GM20431 (cell line): Measurements from ENCODE around the gene FLNB.

Source experiments
- in situ Hi-C: fragments of 300-500 bp; cut with MseI, MboI; formaldehyde crosslinking; loops from one replicate; pipeline ENCODE4 v1.15.0; 2020; ENCODE audit warnings: low sequenced_read_pairs; ENCODE audit not compliant: unreplicated experiment

The FLNB gene

DNA sequence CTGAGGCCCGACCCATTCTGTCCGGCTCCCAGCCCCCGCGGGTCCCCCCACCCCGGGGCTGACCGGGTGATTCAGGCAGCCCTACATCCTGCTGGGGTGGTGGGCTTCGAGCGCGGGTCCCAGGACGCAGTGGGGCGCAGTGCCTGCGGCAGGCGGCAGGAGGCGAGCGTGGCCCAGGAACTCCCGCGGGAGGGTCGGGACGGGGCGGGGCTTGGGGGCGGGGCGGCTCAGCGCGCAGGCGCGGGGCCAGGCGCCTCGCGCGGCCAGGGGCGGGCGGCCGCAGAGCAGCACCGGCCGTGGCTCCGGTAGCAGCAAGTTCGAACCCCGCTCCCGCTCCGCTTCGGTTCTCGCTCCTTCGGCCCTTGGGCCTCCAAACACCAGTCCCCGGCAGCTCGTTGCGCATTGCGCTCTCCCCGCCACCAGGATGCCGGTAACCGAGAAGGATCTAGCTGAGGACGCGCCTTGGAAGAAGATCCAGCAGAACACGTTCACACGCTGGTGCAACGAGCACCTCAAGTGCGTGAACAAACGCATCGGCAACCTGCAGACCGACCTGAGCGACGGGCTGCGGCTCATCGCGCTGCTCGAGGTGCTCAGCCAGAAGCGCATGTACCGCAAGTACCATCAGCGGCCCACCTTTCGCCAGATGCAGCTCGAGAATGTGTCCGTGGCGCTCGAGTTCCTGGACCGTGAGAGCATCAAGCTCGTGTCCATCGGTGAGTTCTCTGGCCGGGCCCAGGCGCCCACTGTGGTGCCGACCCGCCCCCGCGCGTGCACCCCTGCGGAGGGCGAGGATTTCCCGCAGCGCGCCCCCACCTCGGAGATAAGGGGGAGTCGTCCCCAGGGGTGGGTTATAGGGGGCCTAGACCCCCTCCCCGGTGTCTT lies at the start of gene FLNB:
FLNB (plus strand) TSS at position 282 of the 885 bp plus-strand sequence; CDS start at position 425, 143 bp downstream.
- in situ Hi-C loops, result no loop called here

- in situ Hi-C loops, result no loop called here
Measured at GRCh38 chr3:57958642-57959422, 49.4 kb upstream of the FLNB start.

DNA sequence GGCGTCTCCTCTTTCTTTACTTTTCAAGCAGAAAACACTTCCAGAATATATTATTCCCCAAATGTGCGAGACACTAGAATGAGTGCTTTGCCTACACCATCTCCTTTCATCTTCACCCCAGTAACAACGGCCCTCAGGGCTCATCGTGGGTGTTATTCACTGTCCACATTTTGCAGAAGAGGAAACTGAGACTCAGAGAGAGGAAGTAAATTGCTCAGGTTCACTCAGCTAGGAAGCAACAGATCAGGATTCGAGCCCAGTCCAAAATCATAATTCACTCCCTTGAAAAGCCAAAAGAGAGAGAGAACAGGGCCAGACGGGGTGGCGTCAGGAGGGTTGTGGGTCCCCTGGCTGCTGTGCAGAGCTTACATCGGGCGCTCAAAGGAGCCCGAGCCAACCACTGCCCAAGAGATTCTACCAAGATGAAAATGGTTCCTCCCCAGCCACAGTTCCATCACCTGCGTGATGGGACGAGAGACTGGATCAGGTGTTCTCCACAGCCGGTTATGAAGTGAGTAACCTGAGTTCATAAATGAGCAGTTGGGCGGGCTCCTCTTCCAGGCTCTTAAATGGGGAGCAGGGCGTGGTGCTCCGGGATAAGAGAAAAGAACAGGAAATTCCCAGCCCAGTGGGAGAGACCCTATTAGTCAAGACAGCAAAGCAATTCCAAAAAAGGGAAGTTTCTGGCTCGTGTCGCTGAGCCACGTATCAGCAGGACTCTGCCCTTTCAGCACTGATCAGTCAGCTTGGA lies 48.6 kb upstream of the FLNB start:
- in situ Hi-C loops, result no loop called here

- in situ Hi-C loops, result no loop called here
Measured at GRCh38 chr3:57960174-57960505, 48.1 kb upstream of the FLNB start.

DNA sequence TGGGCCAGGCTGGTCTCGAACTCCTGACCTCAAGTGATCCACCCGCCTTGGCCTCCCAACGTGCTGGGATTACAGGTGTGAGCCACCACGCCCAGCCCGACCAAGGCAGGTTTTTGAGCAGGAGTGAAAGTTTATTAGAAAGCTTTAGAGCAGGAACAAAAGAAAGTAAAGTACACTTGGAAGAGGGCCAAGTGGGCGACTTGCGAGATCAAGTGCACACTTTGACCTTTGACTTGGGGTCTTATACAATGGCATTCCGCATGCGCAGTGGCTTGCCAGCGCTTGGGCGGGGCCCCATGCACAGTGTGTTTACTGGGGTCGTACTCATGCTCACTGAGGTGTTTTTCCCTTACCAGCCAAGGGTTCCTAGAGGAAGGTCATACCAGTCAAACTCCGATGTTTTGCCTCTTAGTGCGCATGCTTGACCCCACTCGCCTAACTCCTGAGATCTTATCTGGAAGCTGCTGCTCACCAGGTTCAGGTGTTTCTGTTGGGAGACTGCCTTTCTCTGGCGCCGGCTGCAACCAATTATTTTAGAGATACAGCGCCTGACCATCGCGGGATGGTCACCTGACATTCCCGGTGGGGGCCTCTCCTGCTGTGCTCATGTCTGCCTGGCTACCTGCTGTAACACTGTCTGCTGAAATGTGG lies 46.9 kb upstream of the FLNB start:
- in situ Hi-C loops, result no loop called here

DNA sequence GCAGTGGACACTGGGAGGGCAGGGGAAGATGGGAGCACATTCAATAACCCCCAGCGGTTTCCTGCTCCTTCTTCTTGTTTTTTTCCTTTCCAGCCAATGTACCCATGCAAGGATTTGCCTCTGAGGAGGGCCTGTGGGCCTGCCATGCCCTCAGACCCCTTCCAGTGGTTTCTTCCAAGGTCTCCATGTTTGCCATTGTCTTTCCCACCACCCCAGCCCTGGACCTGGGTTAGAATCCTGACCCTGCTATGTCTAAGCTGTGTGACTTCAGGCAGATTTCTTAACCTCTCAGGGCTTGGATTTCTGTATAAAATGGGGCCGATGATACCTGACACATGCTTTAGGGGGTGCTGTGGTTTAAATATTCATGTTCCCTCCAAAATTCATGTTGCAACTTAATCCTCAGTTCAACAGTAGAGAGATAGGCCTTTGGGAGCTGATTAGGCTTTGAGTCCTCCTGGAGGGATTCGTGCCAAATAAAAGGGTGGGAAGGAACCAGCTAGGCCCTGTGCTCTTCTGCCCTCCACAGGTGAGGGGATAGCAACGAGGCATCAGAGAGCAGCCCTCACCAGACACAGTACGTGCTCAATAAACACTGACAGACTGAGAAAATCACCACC lies 46.3 kb upstream of the FLNB start:
- in situ Hi-C loops, result no loop called here

GRCh38 chr3:57962448-57962834 lies 45.8 kb upstream of the FLNB start:
- in situ Hi-C loops, result no loop called here

- in situ Hi-C loops, result no loop called here
Measured at GRCh38 chr3:57963811-57964346, 44.3 kb upstream of the FLNB start.

DNA sequence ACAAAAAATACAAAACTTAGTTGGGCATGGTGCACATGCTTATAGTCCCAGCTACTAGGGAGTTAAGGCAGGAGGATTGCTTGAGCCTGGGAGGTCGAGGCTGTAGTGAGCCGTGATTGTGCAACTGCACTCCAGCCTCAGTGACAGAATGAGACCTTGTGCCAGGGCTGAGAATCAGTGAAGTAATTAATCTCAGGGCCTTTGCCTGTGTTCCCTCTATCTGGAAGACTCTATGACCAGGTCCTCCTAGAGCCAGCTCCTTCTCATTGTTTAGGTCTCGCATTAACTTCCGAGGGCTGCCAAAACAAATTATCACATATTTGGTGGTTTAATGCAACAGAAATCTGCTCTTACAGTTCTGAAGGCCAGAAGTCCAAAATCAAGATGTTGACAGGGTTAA lies 41.4 kb upstream of the FLNB start:
- in situ Hi-C loops, result no loop called here

GRCh38 chr3:57967590-57967989 lies 40.6 kb upstream of the FLNB start:
- in situ Hi-C loops, result no loop called here

- in situ Hi-C loops, result no loop called here
Measured at GRCh38 chr3:57968501-57968900, 39.7 kb upstream of the FLNB start.

- in situ Hi-C loops, result no loop called here
Measured at GRCh38 chr3:57971975-57972374, 36.2 kb upstream of the FLNB start.

GRCh38 chr3:57972531-57973111 lies 35.6 kb upstream of the FLNB start:
- in situ Hi-C loops, result no loop called here

GRCh38 chr3:57973715-57974477 lies 34.3 kb upstream of the FLNB start:
- in situ Hi-C loops, result no loop called here

DNA sequence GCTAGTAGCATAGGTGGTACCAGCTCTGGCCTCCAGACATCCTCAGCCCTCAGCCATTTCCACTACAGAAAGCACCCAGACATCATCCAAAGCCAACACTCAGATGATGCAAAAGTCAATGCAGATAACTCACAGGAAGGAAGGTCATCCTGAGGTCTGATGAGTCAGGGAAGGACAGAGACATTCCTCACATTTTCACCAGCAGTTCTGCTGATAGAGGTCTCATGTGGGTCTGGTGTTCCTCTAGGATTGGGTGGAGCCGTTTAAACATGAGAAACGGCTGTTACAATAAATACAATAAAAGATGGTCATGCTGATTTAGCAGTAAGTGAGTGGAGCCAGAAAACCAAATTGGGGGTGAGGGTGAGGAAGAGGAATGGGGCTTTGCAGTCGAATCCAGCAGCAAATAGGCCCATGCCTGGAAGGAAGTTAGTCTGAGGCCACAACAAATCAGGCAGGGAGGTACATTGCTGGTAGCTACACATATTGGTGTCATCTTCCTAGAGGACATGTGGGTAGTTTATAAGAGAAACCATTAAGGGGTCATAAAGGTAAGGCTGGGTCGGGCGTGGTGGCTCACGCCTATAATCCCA lies 33.3 kb upstream of the FLNB start:
- in situ Hi-C loops, result no loop called here

GRCh38 chr3:57977818-57978235 lies 30.4 kb upstream of the FLNB start:
- in situ Hi-C loops, result no loop called here

- in situ Hi-C loops, result no loop called here
Measured at GRCh38 chr3:57978316-57978715, 29.9 kb upstream of the FLNB start.

- in situ Hi-C loops, result no loop called here
Measured at GRCh38 chr3:57980416-57980815, 27.8 kb upstream of the FLNB start.
